ENCODE results near the gene ITPR1. TPM values are rescaled to one million over a fixed set of nuclear protein-coding genes. Genes with fewer than 3 reads are reported as not detected.

Gene ITPR1
- total and polyA plus RNA-seq, 10 of the 15 experiments (the other 5 are each of a cell fraction or from before 2014, with no cell fraction given): 12.2 to 239 (median 28.4) TPM

GRCh38 chr3:4755566-4755965, 262.4 kb downstream of the ITPR1 start:
- ChIA-PET SMC1A (ENCODE audit: uncharacterized antibody, unreplicated experiment) (interaction anchor here (1.1 to 23.7 kb wide), 20 partner anchors 8 to 272 kb away, joined by 3 to 618 read pairs (median 6); partner anchors contain the start of gene BHLHE40), RAD21 (ENCODE audit: unreplicated experiment) (interaction anchor here (0.6 to 22.6 kb wide), 12 partner anchors 21 to 329 kb away, joined by 3 to 377 read pairs (median 6); partner anchors contain the start of gene BHLHE40), POLR2A (interaction anchor here (1.0 to 15.2 kb wide), 12 partner anchors 17 to 251 kb away, joined by 3 to 414 read pairs (median 5); partner anchors contain the start of gene BHLHE40), CTCF (interaction anchor here (0.7 to 10.0 kb wide), 11 partner anchors 12 to 302 kb away, joined by 3 to 95 read pairs (median 4); partner anchors contain the start of gene BHLHE40)
- Histone ChIP-seq H3K9ac (ENCODE audit: control insufficient read depth, insufficient read depth, low read length) (no peak overlapping the region), H3K79me2 (ENCODE audit: control insufficient read depth, insufficient read depth, low read length) (peaks cover 26% of the 10 kb centered on the region), H3K4me3 (no peak overlapping the region), H4K20me1 (ENCODE audit: control insufficient read depth, insufficient read depth) (no peaks in the 10 kb centered on the region), H3K4me2 (ENCODE audit: control insufficient read depth, insufficient read depth) (no peak overlapping the region), H3K9me3 (replicated peaks; ENCODE audit: control insufficient read depth, insufficient read depth, low read length) (peaks cover 4% of the 10 kb centered on the region; the same call in 2 of the 3 replicates), H3K4me1 (ENCODE audit: control insufficient read depth, insufficient read depth, low read length) (peaks cover 69% of the 10 kb centered on the region), H2AFZ (ENCODE audit: control insufficient read depth, low read depth, low read length) (no peak overlapping the region), H3K36me3 (ENCODE audit: control insufficient read depth in 2 of 2, insufficient read depth in 2 of 2, low read length in 1 of 2) (peaks cover 5 to 8% of the 10 kb centered on the region in 2 experiments; a peak in 3 of 4 replicates), H3K27ac (ENCODE audit: control insufficient read depth, insufficient read depth) (peak overlapping the region; percentile 95), H3K27me3 (replicated peaks in 1 of 2; ENCODE audit: control insufficient read depth in 2 of 2, insufficient read depth in 2 of 2, low read length in 1 of 2) (no peaks in the 10 kb centered on the region)
- DNase-seq (ENCODE audit: low read depth, low spot score): no peak
- TF ChIP-seq, protein P1, sequence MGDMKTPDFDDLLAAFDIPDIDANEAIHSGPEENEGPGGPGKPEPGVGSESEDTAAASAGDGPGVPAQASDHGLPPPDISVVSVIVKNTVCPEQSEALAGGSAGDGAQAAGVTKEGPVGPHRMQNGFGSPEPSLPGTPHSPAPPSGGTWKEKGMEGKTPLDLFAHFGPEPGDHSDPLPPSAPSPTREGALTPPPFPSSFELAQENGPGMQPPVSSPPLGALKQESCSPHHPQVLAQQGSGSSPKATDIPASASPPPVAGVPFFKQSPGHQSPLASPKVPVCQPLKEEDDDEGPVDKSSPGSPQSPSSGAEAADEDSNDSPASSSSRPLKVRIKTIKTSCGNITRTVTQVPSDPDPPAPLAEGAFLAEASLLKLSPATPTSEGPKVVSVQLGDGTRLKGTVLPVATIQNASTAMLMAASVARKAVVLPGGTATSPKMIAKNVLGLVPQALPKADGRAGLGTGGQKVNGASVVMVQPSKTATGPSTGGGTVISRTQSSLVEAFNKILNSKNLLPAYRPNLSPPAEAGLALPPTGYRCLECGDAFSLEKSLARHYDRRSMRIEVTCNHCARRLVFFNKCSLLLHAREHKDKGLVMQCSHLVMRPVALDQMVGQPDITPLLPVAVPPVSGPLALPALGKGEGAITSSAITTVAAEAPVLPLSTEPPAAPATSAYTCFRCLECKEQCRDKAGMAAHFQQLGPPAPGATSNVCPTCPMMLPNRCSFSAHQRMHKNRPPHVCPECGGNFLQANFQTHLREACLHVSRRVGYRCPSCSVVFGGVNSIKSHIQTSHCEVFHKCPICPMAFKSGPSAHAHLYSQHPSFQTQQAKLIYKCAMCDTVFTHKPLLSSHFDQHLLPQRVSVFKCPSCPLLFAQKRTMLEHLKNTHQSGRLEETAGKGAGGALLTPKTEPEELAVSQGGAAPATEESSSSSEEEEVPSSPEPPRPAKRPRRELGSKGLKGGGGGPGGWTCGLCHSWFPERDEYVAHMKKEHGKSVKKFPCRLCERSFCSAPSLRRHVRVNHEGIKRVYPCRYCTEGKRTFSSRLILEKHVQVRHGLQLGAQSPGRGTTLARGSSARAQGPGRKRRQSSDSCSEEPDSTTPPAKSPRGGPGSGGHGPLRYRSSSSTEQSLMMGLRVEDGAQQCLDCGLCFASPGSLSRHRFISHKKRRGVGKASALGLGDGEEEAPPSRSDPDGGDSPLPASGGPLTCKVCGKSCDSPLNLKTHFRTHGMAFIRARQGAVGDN (IDR thresholded peaks at IDR 0.05): 0 out of 2 replicates have a peak, but pooled peaks have one; percentile 40
- TF ChIP-seq YBX1 (IDR thresholded peaks at IDR 0.05): no peak
- intact Hi-C loops (cut with micrococcal nuclease; ENCODE audit: unreplicated experiment): loop anchor here (2.0 to 5.0 kb wide), 2 partner anchors 75 to 432 kb away; partner anchors contain the start of gene EDEM1
- 97% methylated on average over 4 of the region's 4 CpGs for WGBS (ENCODE audit: insufficient coverage, insufficient replicate concordance, low lambda C conversion rate, missing lambda C conversion rate)
- FAIRE-seq: no peak
- no peak for ATAC-seq
- no TSS peak for BruUV-seq (replicated peaks)
- in situ Hi-C loops (cut with MboI): no loop called here

All from GM12878 (cell line).